Pulmonary artery endothelial cell (primary cell): Measurements from ENCODE around the gene TWSG1. TPM values are rescaled to one million over a fixed set of nuclear protein-coding genes. Genes with fewer than 3 reads are reported as not detected.
"Not testable (repeated sequence)": the region's sequence is repeated elsewhere in the genome, so short reads cannot be mapped to it uniquely, and the experiment has no call there.

Experiments
- DNase-seq: peaks from one replicate; pipeline ENCODE4 v3.0.0-alpha.2; 2011; ENCODE audit warnings: low read depth, low spot score
- total RNA-seq: library from RNA; depleted of rRNA; stranded (reverse); fragments of >200 nt; gene quantifications from 2 replicates; pipeline ENCODE4 v1.2.3, GENCODE V29; 2014

TWSG1 gene
- total RNA-seq, 1 donor from 2014 or later, result 103 TPM

DNA sequence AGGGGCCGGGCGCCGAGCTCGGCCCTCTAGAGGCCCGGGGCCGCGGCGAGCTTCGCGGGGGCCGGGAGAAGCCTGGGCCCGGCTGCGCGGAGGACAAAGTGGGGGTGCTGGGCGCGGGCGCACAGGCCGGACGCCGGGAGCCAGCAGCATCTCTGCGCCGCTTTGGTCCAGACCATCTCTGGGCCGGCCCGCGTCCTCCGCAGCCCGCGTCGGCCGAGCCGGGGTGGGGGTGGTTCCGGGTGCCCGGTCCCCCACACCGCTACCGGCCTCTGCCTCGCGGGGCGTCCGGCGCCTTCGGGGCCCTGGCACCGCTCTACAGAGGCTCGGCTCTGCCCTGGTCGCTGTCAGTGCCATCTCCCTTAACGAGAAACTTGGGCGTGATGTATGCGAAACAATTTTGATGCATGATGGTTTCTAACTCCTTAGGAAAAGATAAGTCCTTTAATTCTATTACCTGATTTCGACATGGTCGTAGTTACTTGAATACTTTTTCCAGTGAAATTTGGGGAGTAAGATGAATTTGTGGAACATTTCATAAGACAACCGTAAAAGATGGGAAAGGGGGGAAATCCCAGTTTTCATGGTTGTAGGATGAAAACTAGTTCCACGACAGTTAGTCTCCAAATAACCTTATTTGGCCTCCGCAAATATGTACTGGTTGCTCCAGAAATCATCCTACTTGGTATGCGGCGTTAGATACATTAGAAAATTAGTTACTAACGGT lies 562 bp downstream of the TWSG1 start:
- no peak for DNase-seq

DNA sequence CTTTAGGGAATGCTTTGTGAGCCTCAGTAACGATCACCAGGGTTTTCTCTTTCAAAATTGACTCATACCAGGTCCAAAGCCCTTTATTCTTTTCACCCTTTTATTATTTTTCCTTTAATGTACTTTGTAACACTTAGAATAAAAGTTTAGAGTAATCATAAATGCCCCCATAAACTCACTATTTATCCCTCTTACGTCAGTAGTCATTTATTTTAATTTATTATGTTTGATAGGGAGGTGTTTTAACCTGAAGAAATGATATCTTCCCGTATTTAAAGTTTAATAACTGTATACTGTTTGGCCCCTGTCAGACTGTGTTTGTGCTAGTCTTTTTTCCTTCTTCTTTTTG lies 1.1 kb downstream of the TWSG1 start:
- no peak for DNase-seq

DNA sequence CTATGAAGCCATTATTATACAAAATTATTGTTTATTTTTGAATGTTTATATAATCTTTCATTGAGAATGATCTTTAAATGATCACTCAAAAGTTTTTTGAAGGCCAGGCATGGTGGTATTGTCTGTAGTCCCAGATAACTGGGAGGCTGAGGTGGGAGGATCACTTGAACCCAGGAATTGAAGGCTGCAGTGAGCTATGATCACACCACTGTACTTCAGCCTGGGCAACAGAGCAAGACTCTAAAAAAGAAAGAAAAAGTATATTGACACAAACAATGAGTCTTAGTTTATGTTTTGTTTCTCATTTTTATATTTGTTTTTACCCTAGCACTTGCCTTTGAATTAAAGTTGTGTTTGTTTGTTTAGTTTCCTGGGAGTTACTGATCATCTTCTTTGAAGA lies 2.3 kb downstream of the TWSG1 start:
- DNase-seq, result no peak

DNA sequence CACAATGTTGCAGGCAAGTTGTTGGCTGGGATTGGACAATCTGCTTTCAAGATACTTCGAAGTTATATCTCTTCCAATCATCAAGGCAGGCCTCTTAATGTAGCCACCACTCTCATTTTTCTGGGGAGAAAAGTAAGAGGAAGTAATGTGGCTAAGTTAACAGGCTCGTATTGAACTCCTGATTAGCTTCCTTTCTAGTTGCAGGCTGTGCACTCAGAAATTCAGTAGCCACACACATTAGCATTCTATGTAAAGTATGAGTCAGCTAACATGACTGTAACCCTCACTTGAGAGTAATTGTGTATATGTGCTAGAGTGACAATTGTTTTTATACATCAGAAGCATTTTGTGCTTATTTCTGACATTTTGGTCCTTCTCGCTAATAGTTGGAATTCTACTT lies 3.3 kb downstream of the TWSG1 start:
- no peak for DNase-seq

DNA sequence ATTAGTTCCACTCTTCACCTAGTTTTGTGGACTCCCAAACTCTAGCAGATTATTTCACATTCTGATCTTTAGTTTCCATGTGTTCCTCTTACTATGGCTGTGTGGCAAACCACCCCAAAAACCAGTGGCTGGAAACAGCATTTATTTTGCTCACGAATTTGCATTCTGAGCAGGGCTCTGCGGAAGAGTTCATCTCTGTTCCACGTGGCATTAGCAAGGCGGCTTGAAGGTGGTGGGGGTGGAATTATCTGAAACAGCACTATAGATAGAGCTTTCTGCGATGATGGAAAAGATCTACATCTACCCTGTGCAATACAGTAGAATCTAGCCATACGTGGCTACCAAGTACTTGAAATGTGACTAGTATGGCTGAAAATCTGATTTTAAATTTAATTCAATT lies 5.9 kb downstream of the TWSG1 start:
- no peak for DNase-seq

DNA sequence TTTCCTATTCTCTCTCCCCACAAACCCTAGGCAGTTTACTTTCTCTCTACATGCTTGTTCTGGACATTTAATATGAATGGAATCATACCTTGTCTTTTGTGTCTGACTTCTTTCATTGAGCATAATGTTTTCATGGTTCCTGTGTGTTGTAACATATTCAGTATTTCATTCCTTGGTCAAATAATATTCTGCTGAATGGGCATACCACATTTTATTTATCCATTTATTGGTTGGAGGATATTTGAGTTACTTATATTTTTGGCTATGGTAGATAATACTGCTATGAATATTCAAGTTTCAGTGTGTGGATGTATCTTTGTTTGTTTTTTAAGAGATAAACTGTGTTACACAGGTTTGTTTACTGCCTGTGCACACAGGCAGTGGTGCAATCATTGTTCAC lies 9.0 kb downstream of the TWSG1 start:
- no peak for DNase-seq

DNA sequence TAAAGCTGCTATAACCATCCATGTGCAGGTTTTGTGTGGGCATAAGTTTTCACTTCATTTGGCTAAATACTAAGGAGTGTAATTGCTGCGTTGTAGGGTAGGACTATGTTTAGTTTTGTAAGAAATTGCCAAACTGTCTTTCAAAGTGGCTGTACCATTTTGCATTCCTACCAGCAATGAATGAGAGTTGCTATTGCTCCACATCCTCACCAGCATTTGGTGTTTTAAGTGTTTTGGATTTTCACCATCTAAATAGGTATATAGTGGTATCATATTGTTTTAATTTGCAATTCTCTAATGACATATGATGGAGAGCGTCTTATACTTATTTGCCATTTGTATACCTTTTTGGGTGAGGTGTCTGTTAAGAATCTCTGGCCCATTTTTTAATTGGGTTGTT lies 12.2 kb downstream of the TWSG1 start:
- DNase-seq, result no peak

DNA sequence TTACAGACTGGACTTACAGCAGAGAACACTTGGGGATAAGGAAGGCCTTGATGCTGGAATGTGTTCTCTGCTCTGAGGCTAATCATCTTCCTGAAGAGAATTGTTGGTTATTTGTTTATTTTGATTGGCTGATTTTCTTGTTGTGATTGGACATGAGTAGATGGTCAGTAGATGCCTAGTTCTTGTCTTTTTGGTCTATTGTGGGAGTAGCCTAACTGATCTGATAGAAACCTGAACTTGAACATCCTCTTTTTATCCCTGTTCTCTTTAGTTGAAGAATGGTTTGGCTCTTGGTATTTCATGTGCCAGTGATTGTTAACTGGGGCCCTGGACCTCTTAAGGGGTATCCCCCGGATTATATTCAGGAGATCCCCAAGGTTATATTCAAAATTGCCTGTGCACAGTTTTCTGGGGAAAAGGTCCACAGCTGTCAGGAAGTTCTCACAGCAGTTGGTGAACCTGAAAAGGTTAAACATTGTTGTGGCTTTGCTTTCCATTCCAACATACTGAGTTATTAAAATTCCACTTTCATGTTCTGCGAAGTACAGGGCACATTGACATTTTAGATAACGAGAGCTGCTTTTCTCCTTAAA lies 13.6 kb downstream of the TWSG1 start:
- no peak for DNase-seq

DNA sequence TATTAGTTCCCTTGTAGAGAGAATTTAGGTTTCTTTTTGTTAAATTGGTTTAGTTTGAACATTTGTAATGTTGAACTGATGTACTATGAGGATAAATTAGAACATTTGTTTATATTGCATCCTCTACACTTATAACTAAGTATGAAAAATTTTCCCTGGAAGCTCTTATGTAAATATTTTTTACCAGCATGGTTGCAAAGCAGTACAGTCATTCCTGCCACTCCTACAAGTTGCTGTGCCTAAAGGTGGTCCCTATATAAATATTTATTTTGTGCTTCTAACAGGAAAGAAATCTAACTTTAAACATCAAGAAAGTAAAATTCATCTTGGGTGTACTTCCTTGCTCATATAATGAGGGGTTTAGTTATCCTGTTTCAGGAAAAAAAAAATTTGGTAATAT lies 14.2 kb downstream of the TWSG1 start:
- DNase-seq, result no peak

DNA sequence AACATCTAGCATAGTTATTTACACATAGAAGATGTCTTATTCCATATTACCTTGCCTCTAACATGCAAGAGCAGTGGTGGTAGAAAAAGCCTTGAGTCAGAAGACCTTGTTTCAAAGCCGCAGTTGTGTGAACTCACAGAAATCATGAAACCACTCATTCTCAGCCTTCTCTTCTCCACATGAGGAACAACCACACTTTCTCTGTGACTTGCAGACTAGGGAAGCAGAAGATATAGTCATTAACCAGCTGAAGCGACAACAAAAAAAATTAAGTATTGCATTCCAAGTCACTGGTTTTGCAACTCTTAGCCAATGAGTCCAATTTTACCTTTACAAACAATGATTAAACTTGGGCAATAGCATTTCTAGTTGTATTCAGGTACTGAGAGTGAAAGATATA lies 19.0 kb downstream of the TWSG1 start:
- no peak for DNase-seq

DNA sequence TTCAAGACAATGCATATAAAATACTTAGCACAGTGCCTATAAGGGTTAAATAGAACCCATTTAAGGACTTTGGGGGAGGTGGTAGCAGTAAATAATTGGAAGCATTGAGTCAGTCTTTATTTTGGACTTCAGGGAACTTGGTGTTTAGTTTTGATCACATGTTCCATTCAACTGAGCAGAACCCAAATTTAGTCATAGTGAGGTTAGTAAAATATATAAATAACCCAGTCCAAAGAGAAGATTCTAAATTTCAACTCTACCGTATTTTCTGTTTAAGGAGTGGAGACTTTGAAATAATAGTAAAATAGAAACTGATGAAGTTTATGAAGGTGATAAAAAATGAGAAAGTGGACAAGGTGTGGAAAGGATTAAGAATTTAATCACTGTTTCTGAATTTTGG lies 19.7 kb downstream of the TWSG1 start:
- DNase-seq, result no peak

DNA sequence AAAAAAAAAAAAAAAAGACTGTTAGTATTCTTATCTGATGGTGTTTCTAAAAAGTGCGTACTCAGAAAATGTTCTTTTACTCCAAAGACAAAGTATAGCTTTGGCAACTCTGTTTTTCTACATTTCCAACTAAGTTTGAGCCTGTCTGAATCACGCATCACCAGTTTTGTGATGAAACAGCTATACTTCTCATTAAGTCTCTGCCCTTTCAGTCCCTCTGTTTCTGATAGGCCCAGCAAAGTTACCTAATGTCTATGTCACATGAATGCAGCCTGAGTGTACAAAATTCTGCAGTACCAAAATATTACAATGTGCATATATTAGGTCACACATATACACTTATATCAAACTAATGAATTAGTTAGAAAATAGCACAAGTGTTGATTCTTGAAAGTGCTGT lies 22.4 kb downstream of the TWSG1 start:
- no peak for DNase-seq

DNA sequence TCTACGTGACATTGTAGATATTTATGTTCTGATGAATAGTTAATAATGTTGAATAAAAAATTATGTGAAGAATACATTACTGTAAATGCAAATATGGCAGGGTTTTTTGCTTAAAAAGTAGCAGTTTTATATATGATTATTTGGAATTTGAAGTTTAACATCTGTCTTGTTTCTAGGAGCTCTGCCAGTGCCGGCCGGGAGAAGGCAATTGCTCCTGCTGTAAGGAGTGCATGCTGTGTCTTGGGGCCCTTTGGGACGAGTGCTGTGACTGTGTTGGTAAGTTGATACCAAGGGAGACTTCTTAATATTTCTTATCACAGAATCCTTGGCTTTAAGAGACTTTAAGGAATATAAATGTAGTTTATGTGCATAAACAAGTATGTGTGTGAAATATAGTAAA lies 25.2 kb downstream of the TWSG1 start:
- no peak for DNase-seq

DNA sequence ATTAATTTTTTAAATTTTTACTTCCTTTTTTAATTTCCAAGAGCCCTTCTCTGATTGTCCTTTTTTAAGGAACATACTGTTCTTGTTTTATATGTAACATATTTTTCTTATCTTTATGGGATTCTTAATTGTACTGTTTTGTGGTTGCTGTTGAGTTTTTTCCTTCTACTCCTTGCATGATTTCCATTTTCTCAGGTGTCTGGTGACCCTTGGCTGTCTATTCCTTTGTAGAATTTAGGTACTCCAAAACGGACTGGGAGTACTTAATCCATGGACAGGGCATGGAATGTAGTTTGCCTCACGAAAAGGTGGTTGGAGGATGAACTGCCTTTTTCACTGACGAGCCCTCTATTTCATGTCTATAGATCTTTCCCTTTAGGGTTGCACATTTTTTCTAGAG lies 26.6 kb downstream of the TWSG1 start:
- DNase-seq, result no peak

DNA sequence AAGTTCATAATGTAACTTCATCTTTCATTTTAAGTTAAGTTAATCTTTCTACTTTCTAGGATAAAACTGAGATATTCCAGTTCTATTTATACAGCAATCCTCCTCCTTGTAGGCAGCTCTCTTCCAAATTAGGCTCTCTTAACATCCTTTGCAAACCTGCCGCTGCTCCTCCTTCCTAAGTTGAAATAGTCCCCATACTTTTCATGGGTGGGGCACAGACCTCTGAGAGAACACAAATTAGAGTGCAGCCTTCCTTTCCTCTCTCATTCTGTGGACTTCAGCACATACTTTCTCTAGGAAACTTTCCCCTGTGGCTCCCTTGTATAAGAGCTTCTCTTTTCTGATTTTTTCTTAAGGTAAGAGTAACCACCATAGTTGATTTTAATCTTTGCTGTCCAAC lies 28.3 kb downstream of the TWSG1 start:
- DNase-seq, result no peak

DNA sequence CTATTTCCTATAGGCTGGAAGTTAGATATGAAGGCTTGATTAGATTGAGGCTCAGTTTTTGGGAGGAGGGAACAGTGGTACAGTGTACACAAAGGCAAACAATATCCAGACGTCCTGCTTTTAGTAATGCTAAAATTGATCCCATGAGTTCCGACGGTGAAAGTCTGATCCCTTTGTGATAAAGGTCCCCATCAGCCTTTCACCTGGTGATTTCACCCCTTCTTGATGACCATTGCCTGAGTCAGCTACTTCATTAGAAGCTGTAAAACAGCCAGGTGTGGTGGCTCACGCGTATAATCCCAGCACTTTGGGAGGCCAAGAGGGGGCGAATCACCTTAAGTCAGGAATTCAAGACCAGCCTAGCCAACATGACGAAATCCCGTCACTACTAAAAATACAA lies 29.7 kb downstream of the TWSG1 start:
- DNase-seq, result no peak

DNA sequence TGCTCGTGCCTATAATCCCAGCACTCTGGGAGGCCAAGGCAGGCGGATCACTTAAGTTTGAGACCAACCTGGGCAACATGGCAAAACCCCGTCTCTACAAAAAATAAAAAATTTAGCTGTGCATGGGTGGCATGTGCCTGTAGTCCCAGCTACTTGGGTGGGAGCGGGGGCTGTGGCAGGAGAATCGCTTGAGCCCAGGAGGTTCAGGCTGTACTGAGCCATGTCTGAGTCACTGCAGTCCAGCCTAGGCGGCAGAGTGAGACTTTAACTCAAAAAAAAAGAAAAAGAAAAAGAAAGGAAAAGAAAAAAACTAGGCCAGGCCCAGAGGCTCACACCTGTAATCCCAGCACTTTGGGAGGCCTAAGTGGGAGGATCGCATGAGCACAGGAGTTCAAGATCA lies 30.8 kb downstream of the TWSG1 start:
- no peak for DNase-seq

DNA sequence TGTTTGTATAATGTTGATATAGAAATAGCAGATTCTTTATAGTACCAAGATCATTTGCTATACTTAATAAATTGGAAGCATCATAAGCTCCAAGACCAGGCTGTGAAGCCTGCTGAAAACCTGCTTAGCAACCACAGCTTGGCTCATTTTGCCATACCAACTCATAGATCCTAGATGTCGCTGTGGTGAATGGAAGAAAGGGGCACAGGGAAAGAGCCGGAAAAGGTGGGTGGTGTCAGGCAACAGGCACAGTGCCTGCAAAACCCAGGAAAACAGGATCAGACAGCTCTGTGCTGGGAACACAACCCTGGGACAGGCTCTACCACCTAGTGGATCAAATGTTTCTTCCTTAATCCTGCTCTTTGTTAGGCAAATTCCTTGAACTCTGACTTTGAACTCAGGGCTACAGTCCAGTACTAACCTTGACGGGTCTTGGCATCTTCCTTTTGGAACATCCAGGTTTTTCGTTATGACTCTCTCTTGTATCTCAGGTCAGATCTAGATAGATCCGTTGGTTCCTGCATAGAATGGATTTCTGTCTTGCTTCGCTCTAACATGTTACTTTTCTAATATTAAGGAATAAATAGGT lies 31.6 kb downstream of the TWSG1 start:
- peak; percentile 51 for DNase-seq

DNA sequence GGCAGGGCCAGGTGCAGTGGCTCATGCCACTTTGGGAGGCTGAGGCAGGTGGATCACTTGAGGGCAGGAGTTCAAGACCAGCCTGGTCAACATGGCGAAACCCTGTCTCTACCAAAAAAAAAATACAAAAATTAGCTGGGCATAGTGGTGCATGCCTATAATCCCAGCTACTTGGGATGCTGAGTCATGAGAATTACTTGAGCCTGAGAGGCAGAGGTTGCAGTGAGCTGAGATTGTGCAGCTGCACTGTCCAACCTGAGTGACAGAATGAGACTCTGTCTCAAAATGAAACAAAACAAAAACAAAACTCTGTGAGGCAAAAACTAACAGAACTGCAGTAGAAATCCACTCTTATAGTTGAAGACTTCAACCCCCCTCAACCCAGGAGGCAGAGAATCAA lies 38.7 kb downstream of the TWSG1 start:
- DNase-seq, result not testable (repeated sequence)

DNA sequence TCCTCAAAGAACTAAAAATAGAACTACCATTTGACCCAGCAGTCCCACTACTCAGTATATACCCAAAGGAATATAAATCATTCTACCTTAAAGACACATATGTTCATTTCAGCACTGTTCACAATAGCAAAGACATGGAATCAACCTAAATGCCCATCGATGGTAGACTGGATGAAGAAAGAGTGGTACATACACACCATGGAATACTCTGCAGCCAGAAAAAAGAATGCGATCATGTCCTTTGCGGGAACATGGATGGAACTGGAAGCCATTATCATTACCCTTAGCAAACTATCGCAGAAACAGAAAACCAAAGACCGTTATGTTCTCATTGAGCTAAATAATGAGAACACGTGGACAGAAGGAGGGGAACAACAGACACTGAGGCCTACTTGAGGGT lies 44.5 kb downstream of the TWSG1 start:
- no peak for DNase-seq

DNA sequence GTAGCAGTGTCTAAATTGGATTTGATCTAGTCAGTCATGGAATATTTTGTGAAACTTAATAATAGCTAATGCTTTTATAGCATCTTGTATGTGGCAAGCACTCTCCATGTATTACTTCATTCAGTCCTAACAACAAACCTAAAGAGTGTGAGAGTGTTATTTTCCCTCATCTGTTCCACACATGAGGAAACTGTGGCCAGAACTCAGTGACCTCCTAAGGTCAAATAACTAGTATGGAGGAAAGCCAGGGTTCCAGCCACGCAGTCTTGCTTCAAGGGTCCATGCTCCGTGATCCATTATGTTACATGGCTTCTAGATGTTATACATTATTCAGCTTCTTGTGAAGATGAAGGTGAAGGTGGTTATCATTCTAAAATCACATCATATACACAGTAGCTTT lies 45.5 kb downstream of the TWSG1 start:
- DNase-seq, result no peak

DNA sequence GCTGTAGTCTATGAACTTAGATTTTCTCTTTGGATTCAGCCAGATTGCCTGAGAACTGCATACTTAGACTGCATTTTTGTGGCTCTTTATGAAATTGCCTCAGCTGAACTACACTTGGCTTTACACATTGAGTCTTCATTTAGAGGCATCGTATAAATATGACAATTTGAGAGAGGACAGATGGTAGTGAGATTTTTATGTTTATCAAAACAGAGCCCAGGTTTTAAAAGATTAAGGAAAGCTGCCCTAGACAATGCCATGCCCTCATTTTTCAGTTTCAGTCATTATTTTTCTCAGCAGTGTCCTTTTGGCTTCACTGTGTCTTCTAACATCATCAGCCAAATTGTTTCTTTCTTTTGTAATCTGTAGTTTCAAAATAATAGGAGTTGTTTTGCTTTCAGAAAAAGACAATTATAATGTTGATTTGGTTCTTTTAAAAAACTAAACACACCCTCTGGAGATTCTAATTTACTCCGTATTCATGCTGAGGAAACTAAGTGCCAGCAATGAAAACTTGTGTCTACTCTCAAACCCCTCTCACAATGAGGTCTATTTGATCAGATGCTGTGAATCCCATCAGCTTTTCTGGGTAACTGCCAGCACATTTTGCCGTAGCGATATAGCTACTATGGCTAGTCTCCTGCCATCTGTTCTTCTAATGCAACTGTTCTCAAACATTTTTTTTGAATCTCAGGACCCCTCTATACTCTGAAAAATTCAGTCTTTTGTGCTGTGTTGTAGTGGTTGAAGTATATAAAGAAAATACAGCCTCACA lies 46.2 kb downstream of the TWSG1 start:
- DNase-seq, result no peak

DNA sequence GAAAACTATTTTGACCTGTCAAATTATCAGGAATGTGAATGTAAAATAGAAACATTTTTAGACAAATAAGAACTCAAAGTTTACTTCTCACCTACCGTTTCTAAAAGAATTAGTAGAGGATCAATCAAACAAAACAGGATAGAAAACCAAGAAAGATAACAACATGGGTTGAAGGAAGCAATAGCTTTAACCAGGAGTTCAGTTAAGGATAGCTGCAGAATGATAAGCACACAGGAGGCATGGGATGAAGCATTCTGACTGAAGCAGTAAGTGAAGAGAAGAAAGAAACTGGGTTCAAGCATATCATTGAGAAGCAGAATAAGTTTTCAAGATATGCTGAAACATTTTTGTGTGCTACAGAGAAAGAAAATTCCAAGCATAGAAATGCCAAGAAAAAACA lies 52.3 kb downstream of the TWSG1 start:
- DNase-seq, result no peak
